Measurements from ENCODE around the gene ARHGEF11. TPM values are rescaled to one million over a fixed set of nuclear protein-coding genes. Genes with fewer than 3 reads are reported as not detected.

ARHGEF11 gene
- total and polyA plus RNA-seq, 2 of the 4 experiments (the other 2 are of a cell fraction) = 16.8 to 17.2 TPM

- H2BK15ac ChIP-seq (ENCODE audit: low read depth, low read length) = no peak overlapping the region
- no peak overlapping the region for H2AK9ac ChIP-seq (replicated peaks; ENCODE audit: low read depth, low read length, poor library complexity)
- intact Hi-C loops (cut with micrococcal nuclease) (no loop called here), dilution Hi-C loops (cut with HindIII; ENCODE audit: low sequenced_read_pairs, unreplicated experiment) (no loop called here), in situ Hi-C loops (cut with MboI; ENCODE audit: low sequenced_read_pairs) (no loop called here)
- no peak overlapping the region for H3K4me2 ChIP-seq (ENCODE audit: low read depth, low read length)
- no peaks in the 10 kb centered on the region for H3K9me1 ChIP-seq (ENCODE audit: insufficient read depth, low read length)
- no peaks in the 10 kb centered on the region for H3K4me1 ChIP-seq (ENCODE audit: control insufficient read depth, insufficient read depth, low read length)
- H4K5ac ChIP-seq (ENCODE audit: low read depth, low read length) = no peak overlapping the region
- no peak overlapping the region for H4K8ac ChIP-seq (ENCODE audit: low read depth in 2 of 2, low read length in 2 of 2)
- ATAC-seq (ENCODE audit: low read depth) = no peak
- H2BK5ac ChIP-seq (ENCODE audit: low read depth, low read length, poor library complexity, severe bottlenecking) = no peak overlapping the region
- peaks cover 16% of the 10 kb centered on the region; the same call in 1 of the 2 replicates for H4K20me1 ChIP-seq (ENCODE audit: insufficient read depth, low read length)
- ChIA-PET CTCF (no interaction called here), POLR2A (ENCODE audit: unreplicated experiment) (interaction anchor here (0.7 kb wide), 1 partner anchor 38 kb away, joined by 10 read pairs; no protein-coding TSS in a partner anchor)
- H3K4ac ChIP-seq (ENCODE audit: low read depth, low read length) = no peak overlapping the region
- no peak overlapping the region for H3K56ac ChIP-seq (ENCODE audit: extremely low read depth, insufficient read depth, low read length)
- H2AFZ ChIP-seq (replicated peaks; ENCODE audit: low read length, poor library complexity) = no peak overlapping the region
- no peak for DNase-seq
- H3K27ac ChIP-seq (ENCODE audit: insufficient read depth, low read length) = no peak overlapping the region
- no peak overlapping the region for H3K14ac ChIP-seq (replicated peaks; ENCODE audit: low read depth, low read length)
- no peak overlapping the region for H3K18ac ChIP-seq (ENCODE audit: low read depth, low read length)
- no peak overlapping the region for H3K4me3 ChIP-seq (ENCODE audit: insufficient read depth, low read depth, low read length)
- no peak overlapping the region for H4K91ac ChIP-seq (ENCODE audit: insufficient read depth, low read depth, low read length)
- TF ChIP-seq USF2 (IDR thresholded peaks at IDR 0.05; ENCODE audit: low read depth, low read length) (no peak), ELK1 (IDR thresholded peaks at IDR 0.05; ENCODE audit: borderline replicate concordance, low read depth, low read length) (no peak), MXI1 (IDR thresholded peaks at IDR 0.05; ENCODE audit: borderline replicate concordance, low read depth, low read length) (no peak), BHLHE40 (IDR thresholded peaks at IDR 0.05; ENCODE audit: low read depth, low read length) (no peak), RCOR1 (IDR thresholded peaks at IDR 0.05; ENCODE audit: insufficient replicate concordance, low read length) (no peak), MAZ (IDR thresholded peaks at IDR 0.05; ENCODE audit: borderline replicate concordance, low read depth, low read length) (no peak), FOS (IDR thresholded peaks at IDR 0.05; ENCODE audit: low read depth, low read length) (no peak), CHD1 (IDR thresholded peaks at IDR 0.05; ENCODE audit: low read depth, low read length) (no peak), SMC3 (IDR thresholded peaks at IDR 0.05; ENCODE audit: low read depth, low read length) (no peak), MAFK (IDR thresholded peaks at IDR 0.05; ENCODE audit: low read depth, low read length) (no peak), NFE2L2 (IDR thresholded peaks at IDR 0.05; ENCODE audit: low read depth, low read length) (no peak), CTCF (conservative IDR thresholded peaks at IDR 0.05; ENCODE audit: low read depth, low read length) (no peak)
- peaks cover 21 to 28% of the 10 kb centered on the region in 2 experiments for H3K79me1 ChIP-seq (ENCODE audit: low read depth in 1 of 2, low read length in 2 of 2)
- no TSS peak for BruUV-seq (replicated peaks)
- H3K23ac ChIP-seq (ENCODE audit: low read depth, low read length) = no peak overlapping the region
- no peaks in the 10 kb centered on the region for H3K36me3 ChIP-seq (ENCODE audit: control insufficient read depth, insufficient read depth, low read length)
- H2BK120ac ChIP-seq (ENCODE audit: low read depth, low read length) = no peak overlapping the region
- no peak overlapping the region for H2AK5ac ChIP-seq (ENCODE audit: low read depth, low read length)
- H2BK20ac ChIP-seq (ENCODE audit: low read depth, low read length) = no peak overlapping the region
- no peak overlapping the region for H3K9ac ChIP-seq (ENCODE audit: low read depth, low read length)
- H3K9me3 ChIP-seq (ENCODE audit: control insufficient read depth, insufficient read depth, low read length) = peaks cover 2% of the 10 kb centered on the region; the same call in 1 of the 2 replicates
- H3K27me3 ChIP-seq (ENCODE audit: control insufficient read depth, insufficient read depth, low read length) = no peaks in the 10 kb centered on the region
These were observed 26.1 kb downstream of the ARHGEF11 start for GRCh38 chr1:157019457-157019856.

All from IMR-90 (cell line).